GM19025 (cell line): ENCODE data around the gene PAQR9.

Experiments
- ATAC-seq: cut with Tn5 transposase; IDR thresholded peaks from one replicate; pipeline ENCODE4 v1.9.1; 2021; ENCODE audit warnings: mild to moderate bottlenecking, low read depth, moderate library complexity; ENCODE audit not compliant: unreplicated experiment

The PAQR9 gene

DNA sequence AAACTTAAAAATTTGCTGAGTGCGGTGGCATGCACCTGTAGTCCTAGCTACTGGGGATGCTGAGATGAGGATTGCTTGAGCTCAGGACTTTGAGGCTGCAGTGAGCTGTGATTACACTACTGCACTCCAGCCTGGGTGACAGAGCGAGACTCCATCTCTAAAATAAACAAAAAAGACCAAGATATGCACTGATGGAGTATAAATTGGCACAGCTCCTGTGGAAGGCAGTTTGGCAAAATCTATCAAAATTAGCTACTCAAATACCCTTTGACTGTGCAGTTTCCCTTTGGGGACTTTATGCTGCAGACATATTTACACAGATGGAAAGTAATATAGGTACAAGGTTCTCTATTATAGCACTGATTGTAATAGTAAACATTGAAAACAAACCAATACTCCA, 19.8 kb upstream of the PAQR9 start:
- ATAC-seq, result no peak

DNA sequence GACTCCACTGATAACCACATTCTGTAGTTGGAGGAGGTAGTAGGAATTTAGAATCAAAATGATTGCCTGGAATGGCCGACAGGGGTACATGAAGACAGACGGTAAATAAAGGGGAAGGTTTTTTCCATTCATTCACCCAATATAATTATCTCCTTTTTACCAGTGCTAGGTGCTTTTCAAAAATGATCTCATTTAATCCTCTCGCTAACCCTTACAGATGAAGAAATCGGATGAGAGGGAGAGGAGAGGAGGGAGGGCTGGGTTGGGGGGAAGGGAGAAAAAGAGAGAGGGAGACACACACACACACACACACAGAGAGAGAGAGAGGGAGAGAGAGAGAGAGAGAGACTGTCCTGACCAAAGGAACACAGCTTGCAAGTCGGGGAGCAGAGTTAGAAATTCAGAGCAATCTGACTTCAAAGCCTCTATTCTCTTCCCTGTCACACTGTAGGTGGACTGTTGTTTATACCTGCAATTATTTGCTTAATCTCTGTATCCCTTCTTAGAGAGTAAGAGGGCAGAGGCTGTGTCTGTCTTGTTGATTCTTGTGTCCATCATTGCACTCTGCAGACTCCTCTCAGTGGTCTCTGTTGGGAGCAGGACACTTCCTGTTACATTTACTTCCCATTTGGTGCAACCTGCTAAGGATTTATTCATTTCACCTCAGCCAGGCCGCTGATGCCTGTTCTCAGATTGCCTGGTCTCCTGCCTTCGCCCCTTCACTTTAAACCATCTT, 18.7 kb upstream of the PAQR9 start:
- no peak for ATAC-seq

DNA sequence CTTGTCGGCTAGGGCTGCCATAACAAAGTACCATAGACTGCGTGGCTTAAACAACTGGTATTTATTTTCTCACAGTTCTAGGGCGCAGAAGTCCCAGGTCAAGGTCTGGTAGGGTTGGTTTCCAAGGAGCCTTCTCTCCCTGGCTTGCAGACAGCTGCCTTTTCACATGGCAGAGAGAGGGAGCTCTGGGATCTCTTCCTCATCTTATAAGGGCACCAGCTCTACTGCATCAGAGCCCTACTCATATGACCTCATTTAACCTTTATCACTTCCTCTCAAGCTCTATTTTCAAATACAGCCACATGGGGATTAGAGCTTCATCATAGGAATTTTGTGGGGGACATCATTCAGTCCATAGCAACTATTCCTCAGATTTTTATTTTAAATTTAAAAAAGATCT, 17.6 kb upstream of the PAQR9 start:
- no peak for ATAC-seq

DNA sequence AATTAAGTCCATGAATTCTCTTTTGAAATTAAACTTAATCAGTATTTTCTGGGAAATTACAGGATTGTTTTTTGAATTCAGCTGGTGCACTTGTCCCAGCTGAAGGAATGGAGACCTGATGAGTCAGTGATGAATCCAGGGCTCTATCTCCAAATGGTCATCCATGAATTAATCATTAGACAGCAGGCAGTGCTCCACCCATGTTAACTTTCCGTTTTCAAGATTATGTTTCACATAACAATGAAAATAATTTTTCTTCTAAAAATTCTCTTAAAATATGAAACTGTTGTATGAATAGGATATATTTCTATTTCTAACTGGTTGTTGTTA, 13.9 kb upstream of the PAQR9 start:
- no peak for ATAC-seq

DNA sequence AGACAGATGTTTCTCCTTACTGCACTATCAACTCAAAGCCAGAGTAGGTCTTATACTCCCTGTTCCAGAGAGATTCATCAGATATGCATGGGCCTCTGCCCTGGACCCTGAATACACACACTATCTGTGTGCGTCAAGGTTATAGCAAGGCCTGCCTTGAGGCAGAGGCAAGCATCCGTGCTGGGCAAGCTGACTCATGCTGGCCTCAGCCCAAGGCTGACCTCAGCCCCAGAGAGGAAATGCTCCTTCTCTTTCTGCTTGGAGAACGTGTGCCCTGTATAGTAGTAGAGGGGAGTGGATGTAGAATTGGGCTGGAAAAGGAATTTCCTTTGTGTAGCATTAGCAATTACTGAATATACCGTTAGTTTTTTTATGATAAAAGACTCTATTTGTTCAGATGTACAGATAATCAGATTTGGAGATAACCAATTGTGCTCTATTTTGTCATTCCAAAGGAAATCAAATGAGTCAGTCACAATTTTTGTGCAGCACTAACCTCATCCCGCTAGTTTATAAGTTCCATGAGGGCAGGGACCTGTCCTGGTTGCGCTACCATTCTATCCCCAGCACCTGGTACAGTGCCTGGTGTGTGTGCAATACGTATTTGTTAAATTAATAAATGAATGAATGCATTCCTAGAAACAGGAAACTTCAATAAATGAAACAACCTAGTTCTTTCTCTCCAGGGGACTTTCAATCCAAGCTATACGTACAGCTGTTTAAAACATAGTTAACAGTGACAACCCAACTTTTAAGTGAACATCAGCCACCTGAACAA, 13.3 kb upstream of the PAQR9 start:
- no peak for ATAC-seq

DNA sequence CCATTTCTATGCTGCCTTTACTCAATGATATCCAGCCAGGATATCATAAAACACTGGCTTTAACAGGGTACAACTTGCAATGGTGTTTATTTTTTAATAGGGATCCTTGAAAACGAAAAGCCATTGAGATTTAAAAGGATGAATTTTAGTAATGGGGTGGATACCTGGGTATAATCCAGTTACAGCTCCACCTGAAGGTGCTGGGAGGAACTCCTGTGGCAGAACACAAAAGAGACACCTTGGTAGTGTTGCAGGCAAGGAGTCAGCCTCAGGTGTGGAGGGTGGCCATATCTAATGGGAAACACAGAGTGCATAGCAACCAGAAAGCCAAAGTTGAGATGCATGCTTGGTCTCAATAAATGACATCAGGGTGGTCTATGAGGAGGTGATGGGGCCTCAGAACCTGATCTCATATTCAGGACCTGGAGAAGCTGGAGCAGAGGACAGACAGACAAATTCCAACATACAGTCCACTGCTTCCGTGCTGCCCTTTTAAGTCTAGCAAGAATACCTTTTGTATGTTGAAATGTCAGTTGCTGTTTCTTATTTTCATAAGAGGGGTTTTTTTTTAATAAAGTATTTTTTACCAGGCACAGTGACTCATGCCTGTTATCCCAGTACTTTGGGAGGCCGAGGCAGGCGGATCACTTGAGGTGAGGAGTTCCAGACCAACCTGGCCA, 12.0 kb upstream of the PAQR9 start:
- ATAC-seq, result no peak

DNA sequence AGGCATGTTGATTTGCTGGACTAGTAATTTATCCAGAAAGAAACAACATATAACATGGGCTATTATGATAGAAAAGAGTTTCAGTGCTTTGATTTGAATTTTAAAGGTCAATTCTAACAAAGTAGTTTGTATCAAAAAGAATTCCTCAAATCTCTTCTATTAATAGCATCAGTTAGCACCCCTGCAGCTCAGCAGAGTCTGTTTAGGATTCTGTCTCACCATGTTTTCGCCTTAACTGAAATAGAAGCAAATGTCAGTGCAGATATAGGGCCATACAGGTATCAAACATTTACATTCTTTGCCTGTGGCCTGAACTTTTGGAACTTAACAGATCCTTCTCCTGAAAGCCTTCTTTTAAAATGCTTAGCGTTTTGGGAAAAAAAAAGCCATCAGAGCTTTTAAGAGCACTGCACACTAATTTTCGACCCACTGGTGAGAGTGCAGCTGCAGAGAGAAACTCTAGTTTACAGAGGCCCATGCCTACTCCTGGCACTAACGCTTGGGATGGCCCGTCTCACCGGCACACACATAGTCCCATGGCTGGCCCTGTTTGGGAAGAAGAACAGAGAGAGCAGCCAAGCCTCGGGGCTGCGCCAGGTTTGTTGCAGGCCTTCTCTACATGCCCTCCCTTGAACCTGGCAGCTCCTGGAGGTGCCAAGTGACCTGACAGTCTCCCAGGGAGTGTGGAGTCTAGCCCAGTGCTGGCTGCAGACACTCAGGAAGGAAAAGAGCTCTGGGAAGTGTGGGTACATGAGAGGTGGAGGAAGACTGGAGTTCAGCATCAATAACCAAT, 9.9 kb upstream of the PAQR9 start:
- no peak for ATAC-seq

DNA sequence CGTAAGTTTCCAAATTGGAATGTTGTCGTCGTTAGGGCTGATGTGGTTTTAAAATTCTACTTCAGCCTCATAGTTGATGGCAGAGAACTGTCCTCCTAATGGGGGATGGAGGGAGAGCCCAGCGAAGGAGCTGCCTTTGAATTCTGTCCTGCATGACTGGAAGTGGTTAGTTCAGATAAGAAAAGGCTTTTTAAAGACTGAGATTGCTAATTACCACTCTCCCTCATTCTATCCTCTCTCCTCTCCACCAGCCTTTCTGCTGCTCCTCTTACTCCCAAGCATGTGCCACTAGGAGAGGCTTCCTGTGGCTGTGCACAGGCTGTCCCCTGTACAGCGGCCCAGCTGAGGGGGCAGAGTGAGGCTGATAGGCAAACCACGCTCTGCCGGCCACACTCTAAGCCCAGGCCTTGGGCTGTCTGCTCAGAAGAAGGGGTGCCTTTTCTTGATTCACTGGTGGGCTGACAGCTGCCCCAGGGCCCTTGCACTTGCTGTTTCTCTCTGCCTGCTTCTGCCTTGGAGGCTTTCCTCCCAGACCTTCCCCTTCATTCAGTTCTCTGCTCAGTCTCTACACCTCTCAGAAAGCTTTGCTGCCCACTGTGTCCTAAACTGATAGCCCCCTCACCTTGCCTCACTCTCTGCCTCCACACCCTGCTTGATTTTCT, 8.7 kb upstream of the PAQR9 start:
- no peak for ATAC-seq

DNA sequence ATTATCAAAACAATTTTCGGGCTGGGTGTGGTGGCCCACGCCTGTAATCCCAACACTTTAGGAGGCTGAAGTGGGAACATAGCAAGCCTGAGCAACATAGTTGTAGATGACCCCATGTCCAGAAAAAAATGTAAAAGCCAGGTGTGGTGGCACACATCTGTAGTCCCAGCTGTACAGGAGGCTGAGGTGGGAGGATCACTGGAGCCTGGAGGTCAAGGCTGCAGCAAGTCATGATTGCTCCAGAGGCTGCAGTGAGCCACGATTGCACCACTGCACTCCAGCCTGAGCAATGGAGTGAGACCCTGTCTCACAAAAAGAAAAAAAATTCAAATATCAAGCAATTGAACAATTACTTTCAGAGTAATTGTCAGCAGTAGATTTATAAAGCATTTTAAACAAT, 8.0 kb upstream of the PAQR9 start:
- no peak for ATAC-seq

DNA sequence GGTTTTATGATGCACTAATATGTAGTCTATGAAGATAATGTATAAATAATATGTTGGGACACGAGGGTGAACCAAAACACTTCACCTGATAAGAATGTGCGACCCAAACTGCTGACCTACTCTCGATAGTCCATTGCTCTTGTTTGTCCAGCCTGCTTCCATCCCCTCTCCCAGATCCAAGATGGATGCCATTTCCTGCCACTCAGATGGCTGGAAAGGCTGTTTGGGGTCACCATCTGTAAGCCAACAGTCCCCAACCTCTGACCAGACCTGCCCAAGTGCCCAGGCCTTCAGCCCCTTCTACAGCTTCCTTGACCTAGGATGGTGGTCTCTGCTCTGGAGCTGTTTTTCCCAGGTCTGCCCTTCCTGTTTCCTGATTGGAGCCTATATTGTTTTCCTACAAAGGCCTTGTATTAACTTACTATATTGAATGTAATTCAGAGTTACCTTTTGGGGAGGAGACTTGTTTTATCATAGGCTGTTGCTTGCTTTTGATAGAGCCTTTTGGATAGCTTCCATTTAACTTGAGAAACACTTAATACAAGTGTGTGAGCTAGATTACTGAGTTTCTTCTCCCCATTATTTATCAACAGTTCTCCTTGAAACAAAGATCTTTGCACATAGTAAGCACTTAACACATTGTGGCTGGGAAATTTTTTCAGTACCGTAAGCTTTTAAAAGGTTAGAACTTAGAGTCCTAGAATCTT, 5.0 kb upstream of the PAQR9 start:
- ATAC-seq, result no peak

DNA sequence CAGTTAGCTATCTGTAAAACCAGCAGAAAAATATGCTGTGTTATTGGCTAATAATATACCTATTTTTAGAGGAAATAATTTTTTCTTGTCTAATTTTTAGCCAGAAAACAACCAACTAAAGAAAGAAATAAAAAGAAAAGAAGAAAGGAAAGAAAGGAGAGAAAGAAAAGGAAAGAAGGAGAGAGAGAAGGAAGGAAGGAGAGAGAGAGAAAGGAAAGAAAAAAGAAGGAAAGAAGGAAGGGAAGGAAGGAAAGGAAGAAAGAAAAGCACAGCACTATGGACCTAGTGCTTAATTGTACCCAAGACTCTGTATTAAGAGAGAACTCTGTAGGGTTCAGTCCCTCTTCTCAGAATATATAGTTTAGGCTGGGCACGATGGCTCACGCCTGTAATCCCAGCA, 3.3 kb upstream of the PAQR9 start:
- ATAC-seq, result no peak

DNA sequence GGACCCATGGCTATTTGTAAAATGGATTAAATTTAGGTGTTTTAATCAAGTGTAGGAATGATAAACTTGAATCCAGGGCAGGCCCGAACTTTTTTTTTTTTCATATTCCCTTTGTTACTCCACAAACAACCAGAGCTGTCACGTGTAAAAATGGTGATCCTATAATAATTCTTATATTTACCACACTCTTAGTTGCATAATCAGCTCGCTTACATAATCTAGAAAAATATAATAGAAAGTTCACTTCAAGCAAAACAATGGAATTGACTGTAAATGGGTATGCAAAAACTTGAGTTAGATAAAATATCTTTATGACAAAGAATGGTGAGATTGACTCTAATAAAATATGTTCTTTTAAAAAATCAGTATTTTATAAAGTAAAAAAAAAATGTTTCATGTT, 2.1 kb upstream of the PAQR9 start:
- ATAC-seq, result no peak

DNA sequence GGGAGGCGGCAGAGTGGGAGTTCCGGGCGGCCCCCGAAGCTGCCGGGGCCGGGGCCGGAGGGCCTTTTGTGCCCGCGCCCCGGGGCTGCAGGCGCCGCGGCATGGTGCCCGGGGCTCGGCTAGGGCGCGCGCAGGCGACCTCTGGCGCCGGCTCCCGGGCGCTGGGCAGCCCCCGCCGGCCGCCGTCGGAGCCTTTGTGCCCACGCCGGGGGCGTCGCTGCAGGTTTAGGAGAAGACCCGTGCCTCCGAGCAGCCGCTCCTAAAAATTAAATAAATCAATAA, 299 bp downstream of the PAQR9 start:
- ATAC-seq, result no peak

DNA sequence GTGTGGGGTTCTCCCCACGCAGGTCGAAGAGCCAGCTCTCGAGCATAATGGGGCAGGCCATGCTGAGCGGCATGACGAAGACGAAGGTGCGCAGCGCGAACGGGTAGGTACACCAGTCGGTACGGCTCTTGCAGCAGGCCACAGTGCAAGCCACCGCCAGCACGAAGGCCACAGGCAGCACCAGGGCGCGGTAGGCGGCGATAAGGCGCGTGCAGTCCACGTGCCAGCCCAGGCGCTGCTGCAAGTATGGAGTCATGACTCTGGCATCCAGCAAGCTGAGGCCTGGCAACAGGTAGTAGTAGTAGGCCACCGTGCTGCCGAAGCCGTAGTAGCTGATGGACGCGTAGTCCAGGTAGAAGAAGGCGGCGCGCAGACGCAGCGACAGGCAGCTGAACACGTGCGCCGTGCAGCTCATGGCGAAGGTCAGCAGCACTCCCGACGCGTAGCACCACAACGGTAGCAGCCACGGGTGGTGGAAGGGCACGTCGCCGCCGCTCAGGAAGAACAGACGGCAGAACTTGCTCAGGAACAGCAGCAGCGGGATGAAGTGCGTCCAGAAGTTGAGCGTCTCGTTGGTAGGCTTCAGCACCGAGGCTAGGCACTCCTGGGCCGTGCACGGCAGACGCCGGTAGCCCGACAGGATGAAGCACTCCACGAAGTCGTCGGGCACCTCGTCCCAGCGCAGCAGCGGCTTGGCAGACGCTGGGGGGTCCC, 797 bp downstream of the PAQR9 start:
- ATAC-seq, result no peak

DNA sequence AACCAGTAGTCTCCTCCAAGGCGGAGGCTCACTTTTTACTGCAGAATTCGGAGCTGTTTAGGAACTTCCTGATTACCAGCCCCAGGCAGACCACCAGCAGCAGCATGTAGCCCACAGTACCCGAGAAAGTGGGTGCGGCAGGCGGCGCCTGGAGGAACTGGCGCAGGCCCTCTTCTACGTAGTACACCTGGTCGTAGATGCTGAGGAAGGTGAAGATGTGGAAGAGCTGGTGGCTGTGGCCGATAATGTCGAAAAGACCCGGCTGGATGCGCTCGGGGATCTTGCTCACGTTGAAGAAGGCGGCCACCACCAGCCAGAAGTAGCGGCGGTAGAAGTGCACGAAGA, 1.3 kb downstream of the PAQR9 start:
- ATAC-seq, result no peak

DNA sequence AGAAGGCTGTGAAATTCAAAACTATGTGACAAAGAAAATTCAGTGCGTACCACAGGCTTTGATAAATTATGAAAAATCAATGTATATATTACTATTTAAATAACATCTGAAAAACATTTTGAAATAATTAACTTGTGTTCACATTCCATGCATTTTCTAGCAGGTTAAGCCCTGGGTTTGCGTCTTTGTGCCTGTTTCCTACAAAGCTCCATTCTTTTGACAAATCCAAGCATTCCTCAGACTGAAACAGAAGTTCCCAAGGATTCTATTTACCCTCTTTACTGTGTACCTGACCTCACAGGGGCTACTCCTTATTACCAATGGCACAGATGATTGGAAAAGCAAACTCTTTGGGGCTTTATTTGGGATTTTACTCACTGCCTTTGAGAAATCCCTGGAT, 1.9 kb downstream of the PAQR9 start:
- ATAC-seq, result no peak

DNA sequence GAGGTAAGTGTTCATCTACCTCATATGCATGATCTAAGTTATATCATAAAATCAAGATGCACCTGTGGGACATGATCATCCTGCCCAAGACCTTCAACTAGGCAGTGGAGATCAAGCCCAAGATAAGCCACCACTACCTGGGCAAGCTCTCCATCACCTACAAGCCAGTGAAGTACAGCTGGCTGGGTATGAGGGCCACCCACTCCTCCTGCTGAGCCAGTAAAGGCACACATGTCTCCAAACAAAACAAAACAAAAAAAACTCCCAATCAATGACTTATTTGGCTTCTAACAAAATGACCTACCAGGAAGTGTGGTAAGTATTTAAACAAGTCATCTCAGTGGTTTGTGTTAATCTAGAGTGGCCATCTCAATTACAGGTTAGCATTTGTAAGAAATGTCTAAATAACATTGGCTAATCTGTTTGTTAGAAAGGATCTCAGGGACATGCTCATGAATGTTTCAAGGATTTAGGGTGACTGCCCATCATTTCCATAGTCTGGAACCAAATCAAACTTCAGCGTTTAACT, 3.1 kb downstream of the PAQR9 start:
- ATAC-seq, result no peak

DNA sequence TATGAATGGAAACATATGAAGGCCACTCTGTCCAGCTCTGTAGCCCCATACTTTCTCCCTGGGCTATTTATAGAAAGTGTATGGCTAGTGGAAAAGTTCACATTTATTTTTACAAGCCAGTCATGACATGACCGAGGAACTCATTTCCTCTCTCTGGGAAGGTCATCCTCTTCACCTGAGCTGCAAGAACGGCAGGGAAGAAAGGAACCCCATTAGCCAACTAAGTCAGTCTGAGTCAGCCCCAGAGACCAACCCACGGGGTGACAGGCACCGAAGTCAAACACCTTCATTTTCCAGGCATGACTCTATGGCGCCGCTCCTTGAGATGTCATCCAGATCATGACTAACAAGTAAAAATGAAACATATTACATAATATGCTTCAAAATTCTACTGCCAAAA, 4.8 kb downstream of the PAQR9 start:
- ATAC-seq, result no peak

DNA sequence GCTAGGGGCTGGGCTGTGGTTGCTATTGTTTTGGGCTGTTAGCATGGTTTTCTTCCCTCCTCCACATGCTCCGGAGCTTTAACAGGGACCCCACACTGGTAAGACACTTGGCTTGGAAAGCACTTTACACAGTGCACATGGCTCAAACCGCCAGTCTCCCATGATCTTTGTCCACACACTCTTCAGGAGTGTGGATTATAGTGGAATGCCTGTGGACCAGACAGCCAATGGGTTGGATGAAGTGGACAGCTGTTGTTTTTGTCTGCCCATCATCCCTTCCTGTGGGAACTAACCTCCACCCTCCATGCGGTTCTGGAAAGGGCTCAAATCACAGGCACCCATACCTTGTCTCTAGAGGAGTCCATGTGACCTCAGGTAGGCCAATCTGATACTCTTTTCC, 10.0 kb downstream of the PAQR9 start:
- no peak for ATAC-seq
